K562 (cell line): Measurements from ENCODE around the gene UBE2H. TPM values are rescaled to one million over a fixed set of nuclear protein-coding genes. Genes with fewer than 3 reads are reported as not detected.

Experiments used
- BRF1 ChIP-seq: IDR thresholded peaks from 3 replicates; pipeline ENCODE4 v1.6.1; 2011; ENCODE audit warnings: borderline replicate concordance, mild to moderate bottlenecking; ENCODE audit not compliant: insufficient read length; ENCODE audit errors: extremely low read depth
- C11orf30 ChIP-seq: fragments of 450-650 bp; IDR thresholded peaks from 2 replicates; pipeline ENCODE4 v1.6.1; 2016; ENCODE audit warnings: low read depth, mild to moderate bottlenecking
- CCNT2 ChIP-seq: IDR thresholded peaks from 2 replicates; pipeline ENCODE4 v1.6.1; 2011; ENCODE audit warnings: borderline replicate concordance, low read depth, mild to moderate bottlenecking, moderate library complexity, mixed read lengths, low read length; ENCODE audit not compliant: insufficient read length; ENCODE audit errors: extremely low read depth
- CREBBP ChIP-seq: IDR thresholded peaks from one replicate; pipeline ENCODE4 v1.6.1; 2012; ENCODE audit warnings: low read depth, mild to moderate bottlenecking, control low read depth, inconsistent platforms, low read length
- CTBP1 ChIP-seq: fragments of 450-650 bp; IDR thresholded peaks from 2 replicates; pipeline ENCODE4 v1.6.1; 2016; ENCODE audit warnings: borderline replicate concordance
- ELF4 ChIP-seq: fragments of 450-650 bp; formaldehyde crosslinking; IDR thresholded peaks from 2 replicates; pipeline ENCODE4 v1.4.0; 2022; ENCODE audit warnings: missing genetic modification characterization
- EP300 ChIP-seq: IDR thresholded peaks from 2 replicates; pipeline ENCODE4 v1.6.1; 2012; ENCODE audit warnings: low read length, improper control_type of control experiment
- ILF3 ChIP-seq: fragments of 450-650 bp; IDR thresholded peaks from 2 replicates; pipeline ENCODE4 v1.6.1; 2018; ENCODE audit warnings: antibody characterized with exemption, mild to moderate bottlenecking, moderate library complexity, borderline replicate concordance
- JUND ChIP-seq, 2 experiments: IDR thresholded peaks; 2 replicates in 1 of 2; 3 replicates in 1 of 2; pipeline ENCODE4 v1.6.1; 2011; ENCODE audit warnings: borderline replicate concordance in 2 of 2, low read depth in 2 of 2, low read length in 2 of 2, improper control_type of control experiment in 1 of 2, missing biosample characterization in 1 of 2, missing genetic modification characterization in 1 of 2, missing genetic modification reagents in 1 of 2
- KAT2B ChIP-seq: IDR thresholded peaks from one replicate; pipeline ENCODE4 v1.6.1; 2012; ENCODE audit warnings: low read depth, mild to moderate bottlenecking, control low read depth, inconsistent platforms, low read length, moderate library complexity
- MAZ ChIP-seq, 2 experiments: fragments of 450-650 bp in 1 of 2; sonication (generic) in 1 of 2; formaldehyde crosslinking; IDR thresholded peaks in 1 of 2; conservative IDR thresholded peaks in 1 of 2; 2 replicates each; pipeline versions ENCODE4 v1.4.0 to v1.5.0; 2020; ENCODE audit warnings: mild to moderate bottlenecking in 1 of 2, missing genetic modification reagents in 1 of 2
- MYBL2 ChIP-seq, 2 experiments: fragments of 450-650 bp in 1 of 2; sonication (generic) in 1 of 2; formaldehyde crosslinking in 1 of 2; IDR thresholded peaks; 2 replicates each; pipeline versions ENCODE4 v1.6.1 to v1.8.1; 2017 to 2022; ENCODE audit warnings: borderline replicate concordance in 1 of 2, inconsistent platforms in 1 of 2, low read depth in 1 of 2, mild to moderate bottlenecking in 1 of 2, missing genetic modification reagents in 1 of 2, moderate library complexity in 1 of 2
- SPI1 ChIP-seq: IDR thresholded peaks from 2 replicates; pipeline ENCODE4 v1.6.1; 2011; ENCODE audit warnings: low read depth, low read length, control low read depth, borderline replicate concordance
- polyA plus RNA-seq, 8 experiments: library from polyadenylated mRNA; depleted of rRNA in 4 of 8; stranded (reverse) in 5 of 8; unstranded in 3 of 8; fragments of >200 nt; fragmentation: Nextera tagmentation in 2 of 8; fragmentation: Illumina TruSeq in 1 of 8; extraction: Ambion mirVana in 2 of 8; extraction: Trizol in 1 of 8; gene quantifications; 2 replicates each; pipeline versions ENCODE4 v1.2.1 to v1.2.3, GENCODE V29; 2011 to 2014; ENCODE audit warnings: inconsistent platforms in 1 of 8, missing spikeins in 1 of 8
- total RNA-seq, 7 experiments: library from RNA; depleted of rRNA in 6 of 7; stranded (reverse); fragments of >200 nt in 6 of 7; fragmentation: Illumina TruSeq in 2 of 7; extraction: Trizol in 2 of 7; gene quantifications; 2 replicates each; pipeline versions ENCODE4 v1.2.1 to v1.2.3, GENCODE V29; 2011 to 2021; ENCODE audit warnings: low replicate concordance in 1 of 7
- TF ChIP-seq, protein P1 (sequence below): sonication (generic); formaldehyde crosslinking; IDR thresholded peaks from 2 replicates; pipeline ENCODE4 v1.8.1; 2023; ENCODE audit warnings: mild to moderate bottlenecking, missing genetic modification reagents
- TF ChIP-seq, protein P2 (sequence below): fragments of 150-350 bp; IDR thresholded peaks from 2 replicates; pipeline ENCODE4 v1.6.1; 2014; ENCODE audit warnings: low read depth, mild to moderate bottlenecking, low read length, borderline replicate concordance
- TF ChIP-seq, protein P3 (sequence below): fragments of 450-650 bp; IDR thresholded peaks from 2 replicates; pipeline ENCODE4 v1.6.1; 2016
- TF ChIP-seq, protein P4 (sequence below): fragments of 250-450 bp; sonication (Bioruptor Pico); IDR thresholded peaks from 2 replicates; pipeline ENCODE4 v1.4.0; 2020; ENCODE audit warnings: mild to moderate bottlenecking

The UBE2H gene
- total and polyA plus RNA-seq, 9 of the 15 experiments (the other 6 are each of a cell fraction or from before 2014, with no cell fraction given), result 6.3 to 33.0 (median 13.3) TPM

DNA sequence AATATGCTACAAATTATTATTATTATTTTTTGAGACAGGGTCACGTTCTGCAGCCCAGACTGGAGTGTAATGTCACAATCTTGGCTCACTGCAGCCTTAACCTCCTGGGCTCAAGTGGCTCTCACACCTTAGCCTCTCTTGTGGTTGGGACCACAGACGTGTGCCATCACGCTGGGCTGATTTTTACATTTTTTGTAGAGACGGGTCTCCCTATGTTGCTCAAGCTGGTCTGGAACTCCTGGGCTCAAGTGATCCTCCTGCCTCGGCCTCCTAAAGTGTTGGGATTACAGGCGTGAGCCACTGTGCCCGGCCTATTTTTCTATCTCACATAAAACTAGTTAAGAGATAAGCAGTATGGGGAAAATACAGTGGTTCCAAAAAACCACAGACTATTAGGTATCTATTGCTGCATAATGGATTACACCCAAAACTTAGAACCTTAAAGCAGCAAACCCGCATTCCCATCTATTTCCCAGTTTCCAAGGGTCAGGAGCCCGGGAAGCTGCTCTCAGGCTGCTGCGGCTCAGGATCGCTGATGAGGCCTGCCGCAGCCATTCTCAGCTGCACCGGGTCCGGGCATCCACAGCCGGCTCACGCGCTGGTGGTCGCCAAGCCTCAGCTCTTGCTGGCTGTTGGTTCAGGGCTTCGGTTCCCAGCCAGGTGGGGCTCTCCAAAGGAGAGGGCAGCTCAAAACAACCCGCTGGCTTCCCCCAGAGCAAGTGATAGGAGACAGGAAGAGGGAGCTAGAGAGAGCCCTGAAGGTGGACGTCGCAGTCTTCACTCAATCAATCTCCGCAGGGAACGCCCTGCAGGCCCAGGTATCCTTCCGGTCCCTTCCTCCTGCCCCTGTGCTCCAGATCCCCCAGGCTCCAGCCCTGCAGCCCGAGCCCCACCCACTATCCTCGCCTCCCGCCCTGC lies 128.2 kb downstream of the UBE2H start (continued):
- TF ChIP-seq, protein P1, sequence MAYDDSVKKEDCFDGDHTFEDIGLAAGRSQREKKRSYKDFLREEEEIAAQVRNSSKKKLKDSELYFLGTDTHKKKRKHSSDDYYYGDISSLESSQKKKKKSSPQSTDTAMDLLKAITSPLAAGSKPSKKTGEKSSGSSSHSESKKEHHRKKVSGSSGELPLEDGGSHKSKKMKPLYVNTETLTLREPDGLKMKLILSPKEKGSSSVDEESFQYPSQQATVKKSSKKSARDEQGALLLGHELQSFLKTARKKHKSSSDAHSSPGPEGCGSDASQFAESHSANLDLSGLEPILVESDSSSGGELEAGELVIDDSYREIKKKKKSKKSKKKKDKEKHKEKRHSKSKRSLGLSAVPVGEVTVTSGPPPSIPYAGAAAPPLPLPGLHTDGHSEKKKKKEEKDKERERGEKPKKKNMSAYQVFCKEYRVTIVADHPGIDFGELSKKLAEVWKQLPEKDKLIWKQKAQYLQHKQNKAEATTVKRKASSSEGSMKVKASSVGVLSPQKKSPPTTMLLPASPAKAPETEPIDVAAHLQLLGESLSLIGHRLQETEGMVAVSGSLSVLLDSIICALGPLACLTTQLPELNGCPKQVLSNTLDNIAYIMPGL, result 0 out of 2 replicates have a peak, but pooled peaks have one; percentile 62
- TF ChIP-seq MYBL2 (IDR thresholded peaks at IDR 0.05; ENCODE audit: low read depth), result no peak
- no peak for TF ChIP-seq MYBL2 (CRISPR knock-in tag; IDR thresholded peaks at IDR 0.05; ENCODE audit: borderline replicate concordance)
- no peak for TF ChIP-seq C11orf30
- TF ChIP-seq, protein P2, sequence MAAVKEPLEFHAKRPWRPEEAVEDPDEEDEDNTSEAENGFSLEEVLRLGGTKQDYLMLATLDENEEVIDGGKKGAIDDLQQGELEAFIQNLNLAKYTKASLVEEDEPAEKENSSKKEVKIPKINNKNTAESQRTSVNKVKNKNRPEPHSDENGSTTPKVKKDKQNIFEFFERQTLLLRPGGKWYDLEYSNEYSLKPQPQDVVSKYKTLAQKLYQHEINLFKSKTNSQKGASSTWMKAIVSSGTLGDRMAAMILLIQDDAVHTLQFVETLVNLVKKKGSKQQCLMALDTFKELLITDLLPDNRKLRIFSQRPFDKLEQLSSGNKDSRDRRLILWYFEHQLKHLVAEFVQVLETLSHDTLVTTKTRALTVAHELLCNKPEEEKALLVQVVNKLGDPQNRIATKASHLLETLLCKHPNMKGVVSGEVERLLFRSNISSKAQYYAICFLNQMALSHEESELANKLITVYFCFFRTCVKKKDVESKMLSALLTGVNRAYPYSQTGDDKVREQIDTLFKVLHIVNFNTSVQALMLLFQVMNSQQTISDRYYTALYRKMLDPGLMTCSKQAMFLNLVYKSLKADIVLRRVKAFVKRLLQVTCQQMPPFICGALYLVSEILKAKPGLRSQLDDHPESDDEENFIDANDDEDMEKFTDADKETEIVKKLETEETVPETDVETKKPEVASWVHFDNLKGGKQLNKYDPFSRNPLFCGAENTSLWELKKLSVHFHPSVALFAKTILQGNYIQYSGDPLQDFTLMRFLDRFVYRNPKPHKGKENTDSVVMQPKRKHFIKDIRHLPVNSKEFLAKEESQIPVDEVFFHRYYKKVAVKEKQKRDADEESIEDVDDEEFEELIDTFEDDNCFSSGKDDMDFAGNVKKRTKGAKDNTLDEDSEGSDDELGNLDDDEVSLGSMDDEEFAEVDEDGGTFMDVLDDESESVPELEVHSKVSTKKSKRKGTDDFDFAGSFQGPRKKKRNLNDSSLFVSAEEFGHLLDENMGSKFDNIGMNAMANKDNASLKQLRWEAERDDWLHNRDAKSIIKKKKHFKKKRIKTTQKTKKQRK, result no peak
- TF ChIP-seq SPI1, result no peak
- TF ChIP-seq EP300, result no peak
- peak; percentile 21 for TF ChIP-seq CCNT2
- no peak for TF ChIP-seq BRF1
- peak; percentile 92 for TF ChIP-seq CTBP1
- TF ChIP-seq, protein P3, sequence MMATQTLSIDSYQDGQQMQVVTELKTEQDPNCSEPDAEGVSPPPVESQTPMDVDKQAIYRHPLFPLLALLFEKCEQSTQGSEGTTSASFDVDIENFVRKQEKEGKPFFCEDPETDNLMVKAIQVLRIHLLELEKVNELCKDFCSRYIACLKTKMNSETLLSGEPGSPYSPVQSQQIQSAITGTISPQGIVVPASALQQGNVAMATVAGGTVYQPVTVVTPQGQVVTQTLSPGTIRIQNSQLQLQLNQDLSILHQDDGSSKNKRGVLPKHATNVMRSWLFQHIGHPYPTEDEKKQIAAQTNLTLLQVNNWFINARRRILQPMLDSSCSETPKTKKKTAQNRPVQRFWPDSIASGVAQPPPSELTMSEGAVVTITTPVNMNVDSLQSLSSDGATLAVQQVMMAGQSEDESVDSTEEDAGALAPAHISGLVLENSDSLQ, result peak; percentile 93
- no peak for TF ChIP-seq ELF4 (CRISPR knock-in tag)
- TF ChIP-seq CREBBP, result no peak
- TF ChIP-seq ILF3, result no peak
- TF ChIP-seq MAZ (CRISPR knock-in tag; conservative IDR thresholded peaks at IDR 0.05 in 1 of 2, IDR thresholded peaks at IDR 0.05 in 1 of 2), result peak in 1 of 2 experiments; percentile 48; a peak in 2 of 4 replicates
- no peak for TF ChIP-seq KAT2B
- TF ChIP-seq JUND (IDR thresholded peaks at IDR 0.05; ENCODE audit: borderline replicate concordance, low read depth, low read length), result no peak
- no peak for TF ChIP-seq JUND (tag; IDR thresholded peaks at IDR 0.05; ENCODE audit: borderline replicate concordance, low read depth, low read length)
- TF ChIP-seq, protein P4, sequence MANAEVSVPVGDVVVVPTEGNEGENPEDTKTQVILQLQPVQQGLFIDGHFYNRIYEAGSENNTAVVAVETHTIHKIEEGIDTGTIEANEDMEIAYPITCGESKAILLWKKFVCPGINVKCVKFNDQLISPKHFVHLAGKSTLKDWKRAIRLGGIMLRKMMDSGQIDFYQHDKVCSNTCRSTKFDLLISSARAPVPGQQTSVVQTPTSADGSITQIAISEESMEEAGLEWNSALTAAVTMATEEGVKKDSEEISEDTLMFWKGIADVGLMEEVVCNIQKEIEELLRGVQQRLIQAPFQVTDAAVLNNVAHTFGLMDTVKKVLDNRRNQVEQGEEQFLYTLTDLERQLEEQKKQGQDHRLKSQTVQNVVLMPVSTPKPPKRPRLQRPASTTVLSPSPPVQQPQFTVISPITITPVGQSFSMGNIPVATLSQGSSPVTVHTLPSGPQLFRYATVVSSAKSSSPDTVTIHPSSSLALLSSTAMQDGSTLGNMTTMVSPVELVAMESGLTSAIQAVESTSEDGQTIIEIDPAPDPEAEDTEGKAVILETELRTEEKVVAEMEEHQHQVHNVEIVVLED (CRISPR knock-in tag), result no peak
